22Rv1 (cell line): ENCODE measurements around the gene TIAM2.

Source experiments
- H3K27ac ChIP-seq: fragments of 450-650 bp; 2 replicates; pipeline ENCODE4 v1.5.1; 2017
- ZFX ChIP-seq: fragments of 450-650 bp; IDR thresholded peaks from 2 replicates; pipeline ENCODE4 v1.6.1; 2017; ENCODE audit warnings: antibody characterized with exemption, borderline replicate concordance
- TF ChIP-seq, protein P1 (sequence below): fragments of 450-650 bp; IDR thresholded peaks from 2 replicates; pipeline ENCODE4 v1.5.1; 2017; ENCODE audit warnings: mild to moderate bottlenecking

The TIAM2 gene

DNA sequence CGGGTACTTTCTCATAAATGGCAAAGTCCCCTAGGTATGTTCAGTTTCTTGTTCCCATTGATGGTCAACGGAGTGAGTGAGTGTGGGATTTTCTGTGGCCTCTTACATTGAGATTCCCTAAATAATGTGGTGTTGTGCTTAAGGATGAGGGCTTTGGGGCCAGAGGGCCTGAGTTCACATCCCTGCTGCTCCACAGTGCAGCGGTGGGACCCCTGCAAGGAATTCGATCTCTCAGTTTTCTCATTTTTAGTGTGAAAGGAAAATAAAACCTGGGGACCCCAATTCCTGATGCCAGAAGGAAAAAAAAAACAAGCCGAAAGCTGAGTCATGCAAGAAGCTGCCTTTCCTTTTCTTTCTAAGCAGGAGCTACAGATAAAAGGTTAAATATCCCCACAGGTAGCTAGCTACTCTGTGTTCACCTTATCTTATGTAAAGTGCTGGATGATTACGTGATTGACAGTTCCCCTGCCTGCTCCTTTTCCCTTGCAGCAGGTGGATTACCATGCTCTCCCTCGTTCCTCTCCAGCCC is 148.5 kb downstream of the TIAM2 start:
- TF ChIP-seq, protein P1, sequence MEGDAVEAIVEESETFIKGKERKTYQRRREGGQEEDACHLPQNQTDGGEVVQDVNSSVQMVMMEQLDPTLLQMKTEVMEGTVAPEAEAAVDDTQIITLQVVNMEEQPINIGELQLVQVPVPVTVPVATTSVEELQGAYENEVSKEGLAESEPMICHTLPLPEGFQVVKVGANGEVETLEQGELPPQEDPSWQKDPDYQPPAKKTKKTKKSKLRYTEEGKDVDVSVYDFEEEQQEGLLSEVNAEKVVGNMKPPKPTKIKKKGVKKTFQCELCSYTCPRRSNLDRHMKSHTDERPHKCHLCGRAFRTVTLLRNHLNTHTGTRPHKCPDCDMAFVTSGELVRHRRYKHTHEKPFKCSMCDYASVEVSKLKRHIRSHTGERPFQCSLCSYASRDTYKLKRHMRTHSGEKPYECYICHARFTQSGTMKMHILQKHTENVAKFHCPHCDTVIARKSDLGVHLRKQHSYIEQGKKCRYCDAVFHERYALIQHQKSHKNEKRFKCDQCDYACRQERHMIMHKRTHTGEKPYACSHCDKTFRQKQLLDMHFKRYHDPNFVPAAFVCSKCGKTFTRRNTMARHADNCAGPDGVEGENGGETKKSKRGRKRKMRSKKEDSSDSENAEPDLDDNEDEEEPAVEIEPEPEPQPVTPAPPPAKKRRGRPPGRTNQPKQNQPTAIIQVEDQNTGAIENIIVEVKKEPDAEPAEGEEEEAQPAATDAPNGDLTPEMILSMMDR, result no peak
- TF ChIP-seq ZFX, result no peak

GRCh38 chr6:155146205-155146604 is 151.1 kb downstream of the TIAM2 start:
- no peak overlapping the region for H3K27ac ChIP-seq
- TF ChIP-seq, protein P1, result no peak
- no peak for TF ChIP-seq ZFX

More for the DNA sequence above, 148.5 kb downstream of the TIAM2 start:
- H3K27ac ChIP-seq, result no peak overlapping the region

DNA sequence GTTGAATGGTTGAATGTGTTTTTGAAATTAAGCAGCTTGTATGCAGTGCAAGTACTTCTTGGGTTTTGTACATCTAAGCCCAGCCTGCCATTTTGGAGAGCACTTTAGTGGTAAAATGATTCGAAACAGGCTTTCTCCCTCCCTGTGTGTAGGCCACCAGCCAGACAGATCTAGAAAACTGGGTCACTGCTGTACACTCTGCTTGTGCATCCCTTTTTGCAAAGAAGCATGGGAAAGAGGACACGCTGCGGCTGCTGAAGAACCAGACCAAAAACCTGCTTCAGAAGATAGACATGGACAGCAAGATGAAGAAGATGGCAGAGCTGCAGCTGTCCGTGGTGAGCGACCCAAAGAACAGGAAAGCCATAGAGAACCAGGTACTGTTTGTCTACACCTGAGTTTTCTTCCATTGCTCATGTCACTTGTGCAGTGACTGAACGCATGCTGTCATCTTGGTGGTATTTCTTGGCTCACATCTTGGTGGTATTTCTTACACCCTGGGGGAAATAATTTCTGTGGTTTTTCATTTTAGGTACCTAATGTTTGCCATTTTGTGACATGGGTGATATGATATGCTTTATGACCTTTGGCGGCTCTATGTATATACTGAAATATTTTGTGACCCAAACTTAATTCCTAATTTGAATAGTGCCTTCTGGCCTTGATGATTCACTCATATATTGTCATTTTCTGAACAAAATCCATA is 153.0 kb downstream of the TIAM2 start:
- no peak for TF ChIP-seq ZFX
- TF ChIP-seq, protein P1, result no peak

GRCh38 chr6:155150967-155151671 is 156.0 kb downstream of the TIAM2 start:
- TF ChIP-seq, protein P1, result no peak
- TF ChIP-seq ZFX, result no peak
- H3K27ac ChIP-seq, result no peak overlapping the region

More for the DNA sequence above, 153.0 kb downstream of the TIAM2 start:
- H3K27ac ChIP-seq, result no peak overlapping the region

DNA sequence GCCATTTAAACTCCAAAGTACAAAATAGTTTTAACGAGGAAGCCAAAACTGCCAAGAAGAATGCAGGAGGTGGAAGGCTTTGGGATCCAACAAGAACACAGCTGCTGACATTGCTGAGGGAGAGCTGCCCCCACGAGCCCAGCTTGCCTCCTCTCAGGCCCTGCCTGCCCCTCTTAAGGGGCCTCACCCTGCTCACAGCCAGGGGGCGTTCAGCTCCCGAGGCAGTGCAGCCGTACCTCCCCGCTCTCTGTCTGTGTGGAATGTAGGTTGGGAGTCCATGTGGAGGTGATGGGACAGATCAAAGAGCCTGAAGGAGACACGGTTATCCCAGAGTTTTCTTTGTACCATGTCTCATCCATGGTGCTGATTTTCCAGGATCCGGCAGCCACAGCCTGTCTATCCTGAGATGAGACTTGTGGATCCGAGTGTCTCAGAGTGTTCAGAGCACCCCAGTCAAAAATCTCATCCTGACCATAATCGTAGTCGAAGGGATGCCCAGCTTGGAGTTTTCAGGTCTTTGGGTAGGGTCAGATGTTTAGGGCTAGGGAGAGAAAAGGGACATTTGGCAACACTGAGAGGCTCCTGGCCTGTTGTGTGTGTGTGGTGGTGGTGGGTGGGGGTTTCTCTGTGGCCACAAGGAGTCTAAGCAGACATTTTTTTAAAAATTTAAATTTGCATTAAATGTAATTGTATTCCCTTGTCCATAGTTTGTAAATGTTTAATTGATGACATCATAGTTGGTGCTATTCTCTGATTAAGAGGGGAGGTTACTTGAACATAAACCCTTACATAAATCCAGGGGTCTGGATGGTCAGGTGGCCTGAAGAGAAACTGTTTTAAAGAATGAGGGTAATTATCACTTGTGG is 157.3 kb downstream of the TIAM2 start:
- H3K27ac ChIP-seq, result no peak overlapping the region
- TF ChIP-seq ZFX, result no peak
- TF ChIP-seq, protein P1, result no peak

- TF ChIP-seq, protein P1, result no peak
- TF ChIP-seq ZFX, result no peak
- H3K27ac ChIP-seq, result no peak overlapping the region
Observed at GRCh38 chr6:155154158-155154830, 159.2 kb downstream of the TIAM2 start.
